HEK293 (cell line): Measurements from ENCODE around the gene COL8A1.

Experiments used
- CTCF ChIA-PET: fragments of 350-600 bp; formaldehyde crosslinking; extraction: SDS; loops from one replicate; lab custom pipeline; 2021; ENCODE audit warnings: antibody characterized with exemption; lab: Yijun Ruan, JAX
- POLR2A ChIA-PET: fragments of 300-600 bp; formaldehyde crosslinking; extraction: SDS; loops from one replicate; lab custom pipeline; 2020; ENCODE audit warnings: antibody characterized with exemption, inconsistent platforms; lab: Yijun Ruan, JAX
- H3K27ac ChIP-seq: fragments of 200-500 bp; sonication (Bioruptor generic); 2 replicates; pipeline ENCODE4 v1.5.1; 2014; ENCODE audit warnings: low read depth, low read length, control low read depth, inconsistent platforms; ENCODE audit errors: extremely low read depth
- H3K36me3 ChIP-seq, 2 experiments: fragments of 200-500 bp in 1 of 2; sonication (Bioruptor generic) in 1 of 2; 1 replicate in 1 of 2; 2 replicates in 1 of 2; pipeline ENCODE4 v1.5.1; 2014 to 2017; ENCODE audit warnings: inconsistent platforms in 2 of 2, low read length in 2 of 2; ENCODE audit not compliant: control insufficient read depth in 2 of 2, insufficient read depth in 1 of 2
- H3K4me1 ChIP-seq: fragments of 200-500 bp; sonication (Bioruptor generic); 2 replicates; pipeline ENCODE4 v1.5.1; 2014; ENCODE audit warnings: mild to moderate bottlenecking, low read length, inconsistent platforms; ENCODE audit not compliant: control insufficient read depth, insufficient read depth
- H3K4me3 ChIP-seq: 2 replicates; pipeline ENCODE4 v1.5.1; 2011; ENCODE audit warnings: low read depth, mild to moderate bottlenecking, control low read depth, low read length, moderate library complexity
- H3K9me3 ChIP-seq: fragments of 200-500 bp; sonication (Bioruptor generic); 2 replicates; pipeline ENCODE4 v1.5.1; 2014; ENCODE audit warnings: low read depth, low read length, inconsistent platforms; ENCODE audit not compliant: control insufficient read depth, insufficient read depth
- GLI2 ChIP-seq: fragments of 450-650 bp; formaldehyde crosslinking; IDR thresholded peaks from 2 replicates; pipeline ENCODE4; 2017; ENCODE audit warnings: missing biosample characterization, missing genetic modification characterization, low read depth, borderline replicate concordance
- GLI4 ChIP-seq: fragments of 450-650 bp; formaldehyde crosslinking; IDR thresholded peaks from 2 replicates; pipeline ENCODE4 v1.5.1; 2016; ENCODE audit warnings: missing biosample characterization, missing genetic modification characterization
- IKZF3 ChIP-seq: fragments of 450-650 bp; IDR thresholded peaks from 2 replicates; pipeline ENCODE4 v1.5.0; 2018; ENCODE audit warnings: missing biosample characterization, mild to moderate bottlenecking, missing genetic modification characterization, moderate library complexity
- OSR2 ChIP-seq: fragments of 450-650 bp; formaldehyde crosslinking; IDR thresholded peaks from 2 replicates; pipeline ENCODE4 v1.5.1; 2016; ENCODE audit warnings: missing biosample characterization, missing genetic modification characterization
- PBX3 ChIP-seq: sonication (generic); formaldehyde crosslinking; IDR thresholded peaks from 2 replicates; pipeline ENCODE4 v1.8.1; 2022; ENCODE audit warnings: mild to moderate bottlenecking, moderate library complexity, missing genetic modification reagents
- ZBTB11 ChIP-seq: fragments of 450-650 bp; formaldehyde crosslinking; conservative IDR thresholded peaks from 2 replicates; pipeline ENCODE4 v1.5.1; 2016; ENCODE audit warnings: low read depth, missing biosample characterization, missing genetic modification characterization
- ZBTB7A ChIP-seq: fragments of 450-650 bp; formaldehyde crosslinking; IDR thresholded peaks from 2 replicates; pipeline ENCODE4 v1.5.1; 2016; ENCODE audit warnings: low read depth, missing biosample characterization, missing genetic modification characterization
- ZBTB8A ChIP-seq: fragments of 450-650 bp; formaldehyde crosslinking; IDR thresholded peaks from 2 replicates; pipeline ENCODE4 v1.5.1; 2016; ENCODE audit warnings: missing biosample characterization, missing genetic modification characterization
- ZNF184 ChIP-seq: fragments of 450-650 bp; IDR thresholded peaks from 2 replicates; pipeline ENCODE4 v1.5.1; 2018; ENCODE audit warnings: missing biosample characterization, mild to moderate bottlenecking, missing genetic modification characterization
- ZNF266 ChIP-seq: fragments of 450-650 bp; formaldehyde crosslinking; IDR thresholded peaks from 2 replicates; pipeline ENCODE4 v1.5.1; 2016; ENCODE audit warnings: missing biosample characterization, missing genetic modification characterization, low read depth
- ZNF302 ChIP-seq: fragments of 450-650 bp; formaldehyde crosslinking; IDR thresholded peaks from 2 replicates; pipeline ENCODE4 v1.5.1; 2016; ENCODE audit warnings: missing biosample characterization, missing genetic modification characterization, low read depth
- ZNF350 ChIP-seq: fragments of 450-650 bp; formaldehyde crosslinking; IDR thresholded peaks from 2 replicates; pipeline ENCODE4 v1.5.0; 2017; ENCODE audit warnings: missing biosample characterization, mild to moderate bottlenecking, missing genetic modification characterization
- ZNF398 ChIP-seq: fragments of 450-650 bp; formaldehyde crosslinking; IDR thresholded peaks from 2 replicates; pipeline ENCODE4 v1.5.1; 2017; ENCODE audit warnings: missing biosample characterization, missing genetic modification characterization
- ZNF585B ChIP-seq: fragments of 450-650 bp; formaldehyde crosslinking; IDR thresholded peaks from 2 replicates; pipeline ENCODE4 v1.5.1; 2016; ENCODE audit warnings: missing biosample characterization, missing genetic modification characterization
- ZNF670 ChIP-seq: fragments of 450-650 bp; formaldehyde crosslinking; IDR thresholded peaks from 2 replicates; pipeline ENCODE4 v1.5.1; 2016; ENCODE audit warnings: missing biosample characterization, missing genetic modification characterization, low read depth
- ZNF747 ChIP-seq: fragments of 450-650 bp; formaldehyde crosslinking; IDR thresholded peaks from 2 replicates; pipeline ENCODE4 v1.5.1; 2016; ENCODE audit warnings: missing biosample characterization, missing genetic modification characterization
- ZSCAN5A ChIP-seq: fragments of 450-650 bp; formaldehyde crosslinking; IDR thresholded peaks from 2 replicates; pipeline ENCODE4 v1.5.1; 2016; ENCODE audit warnings: missing biosample characterization, missing genetic modification characterization
- TF ChIP-seq, protein P1 (sequence below): fragments of 450-650 bp; formaldehyde crosslinking; IDR thresholded peaks from 2 replicates; pipeline ENCODE4 v1.5.1; 2016; ENCODE audit warnings: missing biosample characterization, missing genetic modification characterization

Gene COL8A1

GRCh38 chr3:99838755-99839154, 200.4 kb downstream of the COL8A1 start (continued):
- TF ChIP-seq IKZF3 (tag by site-specific recombination) (no peak), ZNF350 (tag by site-specific recombination) (no peak), ZBTB7A (tag by site-specific recombination) (no peak), ZBTB8A (tag by site-specific recombination) (no peak), ZNF184 (no peak), GLI4 (tag by site-specific recombination) (no peak)

DNA sequence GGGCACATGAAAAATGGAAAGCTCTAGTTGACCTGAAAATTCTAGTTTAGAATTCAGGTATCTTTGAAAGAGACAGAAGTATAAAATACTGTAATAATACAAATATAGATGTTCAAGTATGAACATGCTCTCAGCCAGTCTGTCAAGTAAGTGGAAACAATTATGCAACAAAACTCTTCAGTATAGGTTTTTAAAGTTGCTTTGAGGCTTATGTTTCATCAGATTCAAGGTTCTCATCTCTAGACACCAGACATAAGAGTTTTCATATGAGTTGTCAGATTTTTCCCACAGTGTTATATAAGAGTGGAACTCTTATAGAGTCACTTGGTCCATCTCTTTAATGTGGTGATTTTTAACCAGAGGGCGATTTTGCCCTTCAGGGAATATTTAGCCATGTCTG, 201.2 kb downstream of the COL8A1 start:
- no peaks in the 10 kb centered on the region for H3K4me1 ChIP-seq
- H3K36me3 ChIP-seq, result no peaks in the 10 kb centered on the region
- no peaks in the 10 kb centered on the region for H3K9me3 ChIP-seq
- no peak overlapping the region for H3K4me3 ChIP-seq
- ChIA-PET POLR2A (no interaction called here), CTCF (no interaction called here)
- H3K27ac ChIP-seq, result no peak overlapping the region
- TF ChIP-seq PBX3 (CRISPR knock-in tag) (no peak), ZNF398 (tag by site-specific recombination) (no peak), GLI2 (tag by site-specific recombination) (no peak), ZNF302 (no peak), ZNF585B (tag by site-specific recombination) (no peak), ZNF266 (tag by site-specific recombination) (no peak), ZNF747 (tag by site-specific recombination) (no peak), ZSCAN5A (tag by site-specific recombination) (no peak), OSR2 (tag by site-specific recombination) (no peak), ZNF670 (tag by site-specific recombination) (no peak), ZBTB11 (tag by site-specific recombination) (no peak)
- TF ChIP-seq, protein P1, sequence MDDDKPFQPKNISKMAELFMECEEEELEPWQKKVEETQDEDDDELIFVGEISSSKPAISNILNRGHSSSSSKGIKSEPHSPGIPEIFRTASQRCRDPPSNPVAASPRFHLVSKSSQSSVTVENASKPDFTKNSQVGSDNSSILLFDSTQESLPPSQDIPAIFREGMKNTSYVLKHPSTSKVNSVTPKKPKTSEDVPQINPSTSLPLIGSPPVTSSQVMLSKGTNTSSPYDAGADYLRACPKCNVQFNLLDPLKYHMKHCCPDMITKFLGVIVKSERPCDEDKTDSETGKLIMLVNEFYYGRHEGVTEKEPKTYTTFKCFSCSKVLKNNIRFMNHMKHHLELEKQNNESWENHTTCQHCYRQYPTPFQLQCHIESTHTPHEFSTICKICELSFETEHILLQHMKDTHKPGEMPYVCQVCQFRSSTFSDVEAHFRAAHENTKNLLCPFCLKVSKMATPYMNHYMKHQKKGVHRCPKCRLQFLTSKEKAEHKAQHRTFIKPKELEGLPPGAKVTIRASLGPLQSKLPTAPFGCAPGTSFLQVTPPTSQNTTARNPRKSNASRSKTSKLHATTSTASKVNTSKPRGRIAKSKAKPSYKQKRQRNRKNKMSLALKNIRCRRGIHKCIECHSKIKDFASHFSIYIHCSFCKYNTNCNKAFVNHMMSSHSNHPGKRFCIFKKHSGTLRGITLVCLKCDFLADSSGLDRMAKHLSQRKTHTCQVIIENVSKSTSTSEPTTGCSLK, result no peak
